Left lung (tissue), 10 donors: ENCODE results near the gene STING1. TPM values are rescaled to one million over a fixed set of nuclear protein-coding genes. Genes with fewer than 3 reads are reported as not detected.

ENCODE experiments used
- ATAC-seq: fragments of 200-7000 bp; cut with Tn5 transposase; one replicate; pipeline ENCODE4 v1.9.1; 2020; ENCODE audit warnings: moderate library complexity
- DNase-seq, 4 donors: peaks; one replicate each; pipeline ENCODE4 v3.0.0-alpha.2; 2013 to 2020
- H3K27ac ChIP-seq, 2 donors: fragments of 200-600 bp; sonication (generic) in 1 of 2; one replicate each; pipeline versions ENCODE4 v1.5.0 to v1.8.0; 2020 to 2021
- H3K27me3 ChIP-seq, 2 donors: fragments of 200-600 bp; sonication (generic) in 1 of 2; one replicate each; pipeline versions ENCODE4 v1.5.0 to v1.8.0; 2020 to 2021
- H3K36me3 ChIP-seq, 2 donors: fragments of 200-600 bp; sonication (generic) in 1 of 2; one replicate each; pipeline versions ENCODE4 v1.5.0 to v1.8.0; 2020 to 2021
- H3K4me1 ChIP-seq, 2 donors: fragments of 200-600 bp; one replicate each; pipeline ENCODE4 v1.8.0; 2021
- H3K4me3 ChIP-seq, 2 donors: fragments of 200-600 bp; sonication (generic) in 1 of 2; one replicate each; pipeline versions ENCODE4 v1.5.0 to v1.8.0; 2020 to 2021; ENCODE audit warnings: mild to moderate bottlenecking in 1 of 2
- H3K9me3 ChIP-seq, 2 donors: fragments of 200-600 bp; sonication (generic) in 1 of 2; one replicate each; pipeline versions ENCODE4 v1.5.0 to v1.8.0; 2020 to 2021
- CTCF ChIP-seq, 2 donors: fragments of 200-600 bp; sonication (generic) in 1 of 2; IDR thresholded peaks; one replicate each; pipeline versions ENCODE4 v1.5.0 to v1.8.0; 2021; ENCODE audit warnings: antibody characterized with exemption in 2 of 2
- intact Hi-C, 2 donors: fragments of 100-400 bp; cut with DNase I; formaldehyde crosslinking; loops; one replicate each; pipeline versions ENCODE4 v1.11.2 to v1.14.2; 2022
- polyA plus RNA-seq, 6 donors: library from polyadenylated mRNA; unstranded; fragments of 120-200 nt; gene quantifications; one replicate each; pipeline ENCODE4 v1.2.1, GENCODE V29; 2013; ENCODE audit not compliant: insufficient read length in 6 of 6
- total RNA-seq, 2 donors: library from RNA; stranded (reverse); fragmentation: NEBNext Ultra II Directional; extraction: Animal tissue kit (Norgen Biotek cat#: 25700); gene quantifications; one replicate each; pipeline ENCODE4 v1.2.1, GENCODE V29; 2021
- donor health status: DM: no; HTN: yes; CAD: no.
- donor health status: DM: no; HTN: no; CAD: no.

STING1 gene
- total and polyA plus RNA-seq, 8 donors: 64.3 to 105 (median 70.4) TPM

- H3K9me3 ChIP-seq: no peaks in the 10 kb centered on the region
- no peak overlapping the region for H3K27ac ChIP-seq
- peaks cover 0 to 29% of the 10 kb centered on the region in 2 donors for H3K4me1 ChIP-seq
- no peak overlapping the region for H3K4me3 ChIP-seq
- H3K36me3 ChIP-seq: no peaks in the 10 kb centered on the region
- intact Hi-C loops: no loop called here
- DNase-seq (no peak), ATAC-seq (no peak)
- TF ChIP-seq CTCF (IDR thresholded peaks at IDR 0.05): no peak
- no peaks in the 10 kb centered on the region for H3K27me3 ChIP-seq
Measured at GRCh38 chr5:139457241-139457640, 25.3 kb downstream of the STING1 start.

DNA sequence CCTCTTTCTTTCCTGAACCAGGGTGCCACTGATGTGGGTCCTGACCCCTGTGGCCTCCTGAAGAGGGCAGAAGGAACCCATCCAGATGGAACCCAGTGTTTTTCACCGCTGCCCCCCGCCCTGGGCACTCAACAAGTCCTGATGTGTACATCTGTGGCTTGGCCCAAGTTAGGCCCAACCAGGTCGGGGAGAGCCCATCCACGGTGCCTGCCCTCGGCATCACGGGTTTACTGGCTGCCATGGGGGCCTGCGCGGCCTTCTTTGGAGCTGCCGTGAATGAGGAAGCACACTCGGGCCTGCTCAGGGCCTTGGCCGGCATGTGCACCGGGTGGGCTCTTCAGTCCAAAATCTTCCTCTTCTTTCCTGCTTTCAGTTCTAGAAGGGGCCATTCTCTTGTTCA lies 25.8 kb downstream of the STING1 start:
- peaks cover 0 to 29% of the 10 kb centered on the region in 2 donors for H3K4me1 ChIP-seq
- intact Hi-C loops: no loop called here
- H3K9me3 ChIP-seq: no peaks in the 10 kb centered on the region
- ATAC-seq: no peak
- H3K27ac ChIP-seq: no peak overlapping the region
- no peak for TF ChIP-seq CTCF (IDR thresholded peaks at IDR 0.05)
- DNase-seq: no peak
- no peaks in the 10 kb centered on the region for H3K27me3 ChIP-seq
- no peaks in the 10 kb centered on the region for H3K36me3 ChIP-seq
- H3K4me3 ChIP-seq: no peak overlapping the region

GRCh38 chr5:139454568-139455290 lies 27.8 kb downstream of the STING1 start:
- Histone ChIP-seq H3K4me1 (peaks cover 0 to 23% of the 10 kb centered on the region in 2 donors), H3K36me3 (no peaks in the 10 kb centered on the region), H3K9me3 (no peaks in the 10 kb centered on the region), H3K27ac (no peak overlapping the region), H3K4me3 (no peak overlapping the region), H3K27me3 (no peaks in the 10 kb centered on the region)
- ATAC-seq (no peak), DNase-seq (no peak)
- intact Hi-C loops: no loop called here
- no peak for TF ChIP-seq CTCF (IDR thresholded peaks at IDR 0.05)

GRCh38 chr5:139453683-139454567 lies 28.6 kb downstream of the STING1 start:
- H3K4me1 ChIP-seq: peaks cover 0 to 15% of the 10 kb centered on the region in 2 donors
- no peaks in the 10 kb centered on the region for H3K9me3 ChIP-seq
- ATAC-seq: no peak
- H3K27ac ChIP-seq: no peak overlapping the region
- TF ChIP-seq CTCF (IDR thresholded peaks at IDR 0.05): no peak
- no peaks in the 10 kb centered on the region for H3K36me3 ChIP-seq
- H3K4me3 ChIP-seq: no peak overlapping the region
- intact Hi-C loops: no loop called here
- H3K27me3 ChIP-seq: no peaks in the 10 kb centered on the region
- DNase-seq: no peak
